Transverse colon (tissue), 3 donors: ENCODE results near the gene TRIP11.

Experiments used
- CTCF ChIP-seq, 5 experiments: fragments of 200-600 bp in 3 of 5; fragments of 450-650 bp in 2 of 5; sonication (generic) in 3 of 5; IDR thresholded peaks; 1 replicate in 2 of 5; 2 replicates in 3 of 5; pipeline ENCODE4 v1.5.1; 2016 to 2017; ENCODE audit warnings: antibody characterized with exemption in 5 of 5, inconsistent platforms in 3 of 5, mild to moderate bottlenecking in 2 of 5, moderate library complexity in 1 of 5
- EP300 ChIP-seq: sonication (generic); formaldehyde crosslinking; IDR thresholded peaks from one replicate; pipeline ENCODE4 v1.6.1; 2017; ENCODE audit warnings: antibody characterized with exemption, low read depth
- POLR2A ChIP-seq: fragments of 450-650 bp; IDR thresholded peaks from one replicate; pipeline ENCODE4 v1.6.1; 2016; ENCODE audit warnings: antibody characterized with exemption, mild to moderate bottlenecking, moderate library complexity

GRCh38 chr14:91942128-91942527 is 97.7 kb downstream of the TRIP11 start:
- no peak for TF ChIP-seq POLR2A
- no peak for TF ChIP-seq CTCF (IDR thresholded peaks at IDR 0.05)
- no peak for TF ChIP-seq EP300
